Endothelial cell of umbilical vein (primary cell): ENCODE measurements around the gene KLRB1. TPM values are rescaled to one million over a fixed set of nuclear protein-coding genes. Genes with fewer than 3 reads are reported as not detected.

ENCODE experiments used
- BruUV-seq: library from RNA; stranded (reverse); fragments of 400-500 nt; replicated peaks from 2 replicates; lab custom pipeline; 2021; lab: Mats Ljungman, UMichigan
- CTCF ChIA-PET: fragments of 300-600, 350-600 bp; sonication (Branson Sonifier 250); formaldehyde crosslinking; loops from one replicate; lab custom pipeline; 2021; ENCODE audit warnings: antibody characterized with exemption, inconsistent platforms; lab: Charles Lee
- POLR2A ChIA-PET: fragments of 300-600, 350-600 bp; sonication (Branson Sonifier 250); formaldehyde crosslinking; loops from one replicate; lab custom pipeline; 2021; ENCODE audit warnings: antibody characterized with exemption, inconsistent platforms; lab: Charles Lee
- DNase-seq: peaks from one replicate; pipeline ENCODE4 v3.0.0-alpha.2; 2011; ENCODE audit warnings: low read depth, low spot score
- FAIRE-seq: peaks from 2 replicates; lab custom pipeline; 2011; peaks lifted over from hg19 to GRCh38; lab: Jason Lieb, UNC
- H2AFZ ChIP-seq: 2 replicates; pipeline ENCODE4 v1.6.0; 2012; ENCODE audit warnings: low read depth, low read length, control low read depth, inconsistent platforms
- H3K27ac ChIP-seq: 2 replicates; pipeline ENCODE4 v1.5.1; 2011; ENCODE audit warnings: low read depth, mild to moderate bottlenecking, control low read depth, low read length, moderate library complexity; ENCODE audit not compliant: insufficient read depth
- H3K27me3 ChIP-seq, 2 experiments: 2 replicates each; pipeline versions ENCODE4 v1.6.0 to v1.6.1; 2011; ENCODE audit warnings: low read length in 2 of 2, mixed read lengths in 1 of 2; ENCODE audit not compliant: control insufficient read depth in 2 of 2, insufficient read depth in 2 of 2
- H3K36me3 ChIP-seq, 2 experiments: 2 replicates in 1 of 2; 3 replicates in 1 of 2; pipeline ENCODE4 v1.5.1; 2011; ENCODE audit warnings: low read length in 2 of 2, mild to moderate bottlenecking in 1 of 2, moderate library complexity in 1 of 2; ENCODE audit not compliant: control insufficient read depth in 2 of 2, insufficient read depth in 2 of 2; ENCODE audit errors: extremely low read depth in 1 of 2
- H3K4me1 ChIP-seq: 3 replicates; pipeline ENCODE4 v1.5.1; 2011; ENCODE audit warnings: mild to moderate bottlenecking, low read length; ENCODE audit not compliant: control insufficient read depth, insufficient read depth; ENCODE audit errors: extremely low read depth
- H3K4me2 ChIP-seq: 2 replicates; pipeline ENCODE4 v1.6.1; 2011; ENCODE audit warnings: low read length, control low read depth, mixed read lengths; ENCODE audit not compliant: insufficient read depth
- H3K4me3 ChIP-seq, 3 experiments: fragments of 200-600 bp in 1 of 3; sonication (generic), shearing (Covaris generic) in 1 of 3; replicated peaks in 1 of 3; 2 replicates each; pipeline ENCODE4 v1.5.1; 2011 to 2016; ENCODE audit warnings: control low read depth in 3 of 3, low read length in 3 of 3, mild to moderate bottlenecking in 2 of 3, inconsistent platforms in 1 of 3, low read depth in 1 of 3, moderate library complexity in 1 of 3; ENCODE audit not compliant: insufficient read depth in 1 of 3
- H3K79me2 ChIP-seq: 2 replicates; pipeline ENCODE4 v1.6.0; 2012; ENCODE audit warnings: low read length, inconsistent platforms; ENCODE audit not compliant: control insufficient read depth, insufficient read depth
- H3K9ac ChIP-seq: replicated peaks from 2 replicates; pipeline ENCODE3; 2011; ENCODE audit warnings: low read length, control low read depth; ENCODE audit not compliant: insufficient read depth; ENCODE audit errors: extremely low read depth
- H3K9me1 ChIP-seq: replicated peaks from 3 replicates; pipeline ENCODE4 v1.6.0; 2011; ENCODE audit warnings: mild to moderate bottlenecking, low read length; ENCODE audit not compliant: control insufficient read depth, insufficient read depth; ENCODE audit errors: extremely low read depth
- H3K9me3 ChIP-seq: replicated peaks from 2 replicates; pipeline ENCODE4 v1.5.1; 2012; ENCODE audit warnings: low read length, inconsistent platforms; ENCODE audit not compliant: control insufficient read depth, insufficient read depth
- H4K20me1 ChIP-seq: replicated peaks from 2 replicates; pipeline ENCODE3; 2011; ENCODE audit warnings: mild to moderate bottlenecking, low read length; ENCODE audit not compliant: control insufficient read depth, insufficient read depth; ENCODE audit errors: extremely low read depth
- CTCF ChIP-seq, 2 donors: IDR thresholded peaks; 1 replicate in 1 of 2; 2 replicates in 1 of 2; pipeline ENCODE4 v1.5.1; 2011; ENCODE audit warnings: low read length in 2 of 2, mild to moderate bottlenecking in 2 of 2, moderate library complexity in 2 of 2, control low read depth in 1 of 2, inconsistent platforms in 1 of 2, low read depth in 1 of 2; ENCODE audit not compliant: insufficient read depth in 1 of 2; ENCODE audit errors: extremely low read depth in 1 of 2
- EZH2 ChIP-seq: IDR thresholded peaks from 2 replicates; pipeline ENCODE4 v1.6.1; 2012; ENCODE audit warnings: borderline replicate concordance, low read depth, mild to moderate bottlenecking, moderate library complexity, low read length, inconsistent platforms; ENCODE audit not compliant: severe bottlenecking
- FOS ChIP-seq: IDR thresholded peaks from 2 replicates; pipeline ENCODE4 v1.6.1; 2011; ENCODE audit warnings: mild to moderate bottlenecking, low read length, moderate library complexity, borderline replicate concordance; ENCODE audit not compliant: insufficient read depth
- GATA2 ChIP-seq: IDR thresholded peaks from 2 replicates; pipeline ENCODE4 v1.7.0; 2011; ENCODE audit warnings: low read depth, mild to moderate bottlenecking, moderate library complexity, mixed read lengths, low read length; ENCODE audit not compliant: insufficient read length, insufficient read depth
- JUN ChIP-seq: IDR thresholded peaks from 2 replicates; pipeline ENCODE4 v1.6.1; 2011; ENCODE audit warnings: borderline replicate concordance, low read depth; ENCODE audit not compliant: insufficient read length, insufficient read depth
- MAX ChIP-seq: IDR thresholded peaks from 2 replicates; pipeline ENCODE4 v1.6.1; 2011; ENCODE audit not compliant: insufficient read depth, insufficient read length
- MYC ChIP-seq: IDR thresholded peaks from one replicate; pipeline ENCODE4 v1.6.1; 2011; ENCODE audit warnings: mild to moderate bottlenecking, low read depth, low read length
- POLR2A ChIP-seq: IDR thresholded peaks from 2 replicates; pipeline ENCODE4 v1.6.1; 2012; ENCODE audit warnings: low read depth, mild to moderate bottlenecking, control low read depth, low read length
- POLR2AphosphoS5 ChIP-seq: IDR thresholded peaks from 2 replicates; pipeline ENCODE4 v1.6.1; 2012; ENCODE audit warnings: low read depth, mild to moderate bottlenecking, control low read depth, low read length, moderate library complexity; ENCODE audit not compliant: insufficient read depth
- dilution Hi-C: fragments of 300-500 bp; cut with MboI; formaldehyde crosslinking; loops from one replicate; pipeline ENCODE4 v1.15.0; 2019; ENCODE audit warnings: low sequenced_read_pairs; ENCODE audit not compliant: extremely low pct_ligation_motif_present
- intact Hi-C: fragments of 100-400 bp; cut with micrococcal nuclease; formaldehyde crosslinking; loops from one replicate; pipeline ENCODE4 v1.10.0; 2022
- polyA plus RNA-seq, 4 experiments: library from polyadenylated mRNA; depleted of rRNA in 3 of 4; stranded (reverse) in 3 of 4; unstranded in 1 of 4; fragments of >200 nt; gene quantifications; 2 replicates each; pipeline versions ENCODE4 v1.2.1 to v1.2.3, GENCODE V29; 2011 to 2012; ENCODE audit warnings: missing spikeins in 1 of 4
- total RNA-seq: library from RNA; stranded (reverse); gene quantifications from 2 replicates; pipeline ENCODE4 v1.2.3, GENCODE V29; 2021

KLRB1 gene
- total and polyA plus RNA-seq, 2 donors (not counting 3 experiments of a cell fraction or from before 2014, with no cell fraction given), result not detected

- no peaks in the 10 kb centered on the region for H3K4me1 ChIP-seq
- H3K9me3 ChIP-seq, result no peaks in the 10 kb centered on the region
- no TSS peak for BruUV-seq
- no peaks in the 10 kb centered on the region for H3K9me1 ChIP-seq
- H2AFZ ChIP-seq, result no peak overlapping the region
- H3K27ac ChIP-seq, result no peak overlapping the region
- no peak overlapping the region for H3K9ac ChIP-seq
- ChIA-PET CTCF (no interaction called here), POLR2A (no interaction called here)
- H3K79me2 ChIP-seq, result no peaks in the 10 kb centered on the region
- no peaks in the 10 kb centered on the region for H3K27me3 ChIP-seq
- H3K4me2 ChIP-seq, result no peak overlapping the region
- DNase-seq (no peak), FAIRE-seq (no peak)
- no peak overlapping the region for H3K4me3 ChIP-seq
- no peaks in the 10 kb centered on the region for H4K20me1 ChIP-seq
- dilution Hi-C loops (no loop called here), intact Hi-C loops (no loop called here)
- no peak for TF ChIP-seq POLR2A
- no peak for TF ChIP-seq CTCF (IDR thresholded peaks at IDR 0.05; ENCODE audit: extremely low read depth in 1 of 2, insufficient read depth in 1 of 2, low read depth in 1 of 2, low read length in 2 of 2)
- TF ChIP-seq JUN, result no peak
- no peak for TF ChIP-seq EZH2
- no peak for TF ChIP-seq GATA2
- TF ChIP-seq POLR2AphosphoS5, result no peak
- no peak for TF ChIP-seq MYC
- TF ChIP-seq FOS, result no peak
- no peak for TF ChIP-seq MAX
- H3K36me3 ChIP-seq, result no peaks in the 10 kb centered on the region
These were observed 10.4 kb downstream of the KLRB1 start for GRCh38 chr12:9597365-9597764.
